Fibroblast of villous mesenchyme (primary cell): Measurements from ENCODE around the gene UTP4. TPM values are rescaled to one million over a fixed set of nuclear protein-coding genes. Genes with fewer than 3 reads are reported as not detected.

Experiments
- DNase-seq: peaks from one replicate; pipeline ENCODE4 v3.0.0-alpha.2; 2010; ENCODE audit warnings: low read depth
- H3K4me3 ChIP-seq: 2 replicates; pipeline ENCODE4 v1.5.1; 2011; ENCODE audit warnings: low read depth, mild to moderate bottlenecking, low read length
- total RNA-seq: library from RNA; depleted of rRNA; stranded (reverse); fragments of >200 nt; gene quantifications from 2 replicates; pipeline ENCODE4 v1.2.3, GENCODE V29; 2012
- TF ChIP-seq, protein P1 (sequence below): IDR thresholded peaks from 2 replicates; pipeline ENCODE4 v1.5.1; 2012; ENCODE audit warnings: low read depth, mild to moderate bottlenecking, low read length; ENCODE audit not compliant: insufficient read depth

The UTP4 gene
- total RNA-seq, 1 donor, result 22.5 TPM

DNA sequence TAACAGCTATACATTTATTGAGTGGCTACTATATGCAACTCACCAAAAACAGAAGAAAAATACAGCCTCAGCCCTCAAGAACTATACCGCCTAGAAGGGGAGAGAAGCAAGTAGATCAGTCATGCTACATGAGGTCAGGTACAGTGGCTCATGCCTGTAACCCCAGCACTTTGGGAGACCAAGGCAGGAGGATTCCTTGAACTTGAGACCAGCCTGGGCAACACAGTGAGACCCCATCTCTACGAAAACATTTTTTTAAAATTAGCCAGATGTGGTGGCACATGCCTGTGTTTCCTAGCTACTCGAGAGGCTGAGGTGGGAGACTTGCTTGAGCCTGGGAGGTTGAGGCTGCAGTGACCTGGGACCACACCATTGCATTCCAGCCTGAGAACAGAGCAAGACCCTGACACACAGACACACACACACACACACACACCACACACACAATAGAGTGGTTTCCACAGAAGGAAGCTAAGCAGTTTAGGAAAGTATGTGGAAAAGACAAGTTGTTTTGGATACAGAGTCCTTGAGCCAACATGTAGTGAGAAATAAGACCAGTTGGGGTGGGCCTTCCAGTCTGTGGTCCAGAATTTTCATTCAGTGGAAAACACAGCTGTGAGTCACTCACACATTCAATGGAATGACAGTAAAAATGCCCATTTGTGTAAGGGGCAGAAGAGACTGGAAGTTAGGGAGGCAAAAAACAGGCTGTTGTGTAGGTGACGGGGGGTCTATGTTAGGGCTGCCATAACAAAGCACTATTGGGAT, 43.8 kb downstream of the UTP4 start:
- TF ChIP-seq, protein P1, sequence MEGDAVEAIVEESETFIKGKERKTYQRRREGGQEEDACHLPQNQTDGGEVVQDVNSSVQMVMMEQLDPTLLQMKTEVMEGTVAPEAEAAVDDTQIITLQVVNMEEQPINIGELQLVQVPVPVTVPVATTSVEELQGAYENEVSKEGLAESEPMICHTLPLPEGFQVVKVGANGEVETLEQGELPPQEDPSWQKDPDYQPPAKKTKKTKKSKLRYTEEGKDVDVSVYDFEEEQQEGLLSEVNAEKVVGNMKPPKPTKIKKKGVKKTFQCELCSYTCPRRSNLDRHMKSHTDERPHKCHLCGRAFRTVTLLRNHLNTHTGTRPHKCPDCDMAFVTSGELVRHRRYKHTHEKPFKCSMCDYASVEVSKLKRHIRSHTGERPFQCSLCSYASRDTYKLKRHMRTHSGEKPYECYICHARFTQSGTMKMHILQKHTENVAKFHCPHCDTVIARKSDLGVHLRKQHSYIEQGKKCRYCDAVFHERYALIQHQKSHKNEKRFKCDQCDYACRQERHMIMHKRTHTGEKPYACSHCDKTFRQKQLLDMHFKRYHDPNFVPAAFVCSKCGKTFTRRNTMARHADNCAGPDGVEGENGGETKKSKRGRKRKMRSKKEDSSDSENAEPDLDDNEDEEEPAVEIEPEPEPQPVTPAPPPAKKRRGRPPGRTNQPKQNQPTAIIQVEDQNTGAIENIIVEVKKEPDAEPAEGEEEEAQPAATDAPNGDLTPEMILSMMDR, result no peak
- H3K4me3 ChIP-seq, result no peak overlapping the region
- peak; percentile 63 for DNase-seq

DNA sequence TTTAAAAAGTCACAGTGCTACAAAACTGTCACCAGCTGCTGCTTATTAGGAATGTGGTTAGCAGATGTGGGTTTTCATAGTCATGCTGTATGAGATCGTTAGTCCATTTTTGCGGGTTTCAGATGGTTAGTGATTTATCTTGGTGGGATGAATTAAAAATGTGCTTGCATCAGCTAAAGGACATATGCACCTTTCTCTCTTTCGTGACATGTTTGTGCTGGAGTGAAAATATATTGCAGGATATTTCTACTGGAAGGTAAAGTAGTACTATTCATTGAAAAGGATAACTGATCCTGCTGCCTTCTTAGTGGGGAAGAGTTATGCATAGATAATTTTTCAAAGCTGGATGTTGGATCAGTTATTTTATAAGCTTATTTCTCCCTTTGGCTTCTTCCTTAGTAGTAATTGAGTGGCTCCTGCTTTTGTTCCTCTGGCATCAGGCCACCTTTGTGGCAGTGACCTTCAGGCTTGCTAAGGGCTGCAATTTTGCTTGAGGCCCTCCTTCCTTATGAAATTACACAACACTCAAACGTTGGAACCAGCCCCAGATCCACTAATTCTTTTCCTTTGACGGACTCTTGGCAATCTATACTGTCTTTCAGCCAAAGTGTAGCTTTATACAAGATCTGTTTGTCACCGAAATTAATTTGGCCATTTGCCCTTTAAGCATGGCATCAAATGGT, 47.0 kb downstream of the UTP4 start:
- TF ChIP-seq, protein P1, result no peak
- peak; percentile 86 for DNase-seq
- no peak overlapping the region for H3K4me3 ChIP-seq

DNA sequence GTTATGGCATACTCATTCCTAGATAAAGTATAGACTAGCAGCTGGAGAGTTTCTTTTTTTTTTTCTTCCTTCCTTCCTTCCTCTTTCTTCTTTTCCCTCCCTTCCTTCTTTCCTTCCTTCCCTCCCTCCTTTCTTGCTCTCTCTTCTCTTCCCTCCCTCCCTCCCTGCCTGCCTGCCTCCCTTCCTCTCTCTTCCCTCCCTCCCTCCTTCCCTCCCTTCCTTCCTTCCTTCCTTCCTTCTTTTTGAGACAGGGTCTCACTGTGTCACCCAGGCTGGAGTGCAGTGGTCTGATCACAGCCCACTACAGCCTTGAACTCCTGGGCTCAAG, 47.5 kb downstream of the UTP4 start:
- DNase-seq, result no peak
- no peak overlapping the region for H3K4me3 ChIP-seq
- TF ChIP-seq, protein P1, result no peak

DNA sequence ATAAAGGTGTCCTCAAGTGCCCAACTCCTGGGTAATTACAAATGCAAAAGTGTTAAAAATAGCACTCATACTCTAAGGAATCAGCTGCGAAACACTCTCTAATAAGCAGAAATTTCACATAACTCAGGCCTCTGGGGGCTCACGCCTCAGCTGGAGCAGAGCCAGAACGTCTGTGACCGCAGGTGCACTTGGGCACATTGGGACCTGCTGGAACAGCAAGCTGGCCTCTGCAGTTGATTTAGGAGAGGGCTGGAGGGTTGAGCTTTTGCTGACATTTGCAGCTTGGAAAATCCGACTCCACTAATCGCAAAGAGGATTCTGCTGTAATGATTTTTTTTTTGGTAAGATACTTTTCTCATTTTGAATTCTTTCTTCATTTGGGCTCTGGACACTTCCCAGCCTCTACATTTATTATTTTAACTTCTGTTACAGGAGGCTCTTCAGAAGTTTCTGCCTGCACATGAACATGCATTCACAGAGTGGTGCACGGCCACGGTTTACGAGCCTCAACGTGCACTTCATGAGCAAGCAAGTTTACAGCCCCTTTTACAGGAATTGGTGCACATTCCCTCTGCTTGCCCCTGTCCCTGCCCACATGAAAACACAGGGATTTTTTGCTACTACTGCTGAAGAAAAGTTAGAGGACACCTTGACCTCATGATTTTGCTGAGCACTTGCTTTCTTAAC, 50.4 kb downstream of the UTP4 start:
- H3K4me3 ChIP-seq, result no peak overlapping the region
- DNase-seq, result peak; percentile 51
- TF ChIP-seq, protein P1, result no peak

DNA sequence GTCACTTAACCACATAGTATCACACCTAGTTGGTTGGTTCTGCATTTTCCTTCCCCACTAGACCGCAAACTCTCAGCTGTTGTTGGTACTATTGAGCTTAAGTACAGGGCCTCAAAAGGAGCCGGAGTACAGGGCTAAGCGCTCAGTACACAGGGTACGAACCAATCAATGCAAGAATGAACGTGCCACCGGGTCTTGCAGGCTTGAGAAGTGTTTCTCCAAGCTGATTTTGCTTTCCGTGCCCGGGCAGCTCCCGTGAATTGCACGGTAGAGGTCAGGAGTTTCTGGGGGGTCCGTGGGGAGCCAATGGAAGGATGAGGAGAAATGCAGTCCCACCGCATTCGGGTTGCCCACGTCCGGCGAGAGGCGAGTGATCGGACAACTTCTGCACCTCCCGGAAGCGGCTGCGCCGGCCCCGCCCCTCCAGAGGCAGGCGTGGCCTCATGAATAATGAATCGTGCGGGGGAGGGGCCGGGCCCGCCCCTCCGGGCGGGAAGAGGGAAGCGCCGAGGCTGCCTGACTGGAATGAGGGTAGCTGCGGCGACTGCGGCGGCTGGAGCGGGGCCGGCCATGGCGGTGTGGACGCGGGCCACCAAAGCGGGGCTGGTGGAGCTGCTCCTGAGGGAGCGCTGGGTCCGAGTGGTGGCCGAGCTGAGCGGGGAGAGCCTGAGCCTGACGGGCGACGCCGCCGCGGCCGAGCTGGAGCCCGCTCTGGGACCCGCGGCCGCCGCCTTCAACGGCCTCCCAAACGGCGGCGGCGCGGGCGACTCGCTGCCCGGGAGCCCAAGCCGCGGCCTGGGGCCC, 54.4 kb downstream of the UTP4 start, which contains the start of gene SNTB2:
SNTB2 (plus strand) TSS at position 523 of the 804 bp plus-strand sequence; CDS start at position 526, 3 bp downstream.
- DNase-seq, result peak; percentile 91
- peak within 1 kb of the TSS; percentile 84 for H3K4me3 ChIP-seq
- TF ChIP-seq, protein P1, result no peak
